Pulmonary artery endothelial cell (primary cell): Measurements from ENCODE around the gene SCO1. TPM values are rescaled to one million over a fixed set of nuclear protein-coding genes. Genes with fewer than 3 reads are reported as not detected.
A peak's percentile ranks its signal among the peaks of the same experiment; 100 is the strongest.

Source experiments
- DNase-seq: peaks from one replicate; pipeline ENCODE4 v3.0.0-alpha.2; 2011; ENCODE audit warnings: low read depth, low spot score
- total RNA-seq: library from RNA; depleted of rRNA; stranded (reverse); fragments of >200 nt; gene quantifications from 2 replicates; pipeline ENCODE4 v1.2.3, GENCODE V29; 2014

Gene SCO1
- total RNA-seq, 1 donor from 2014 or later, result 47.5 TPM

- no peak for DNase-seq
Observed at GRCh38 chr17:10653987-10654386, 43.3 kb downstream of the SCO1 start.

GRCh38 chr17:10652984-10653659 lies 44.2 kb downstream of the SCO1 start:
- DNase-seq, result no peak

GRCh38 chr17:10651927-10652326 lies 45.4 kb downstream of the SCO1 start:
- no peak for DNase-seq

- no peak for DNase-seq
Observed at GRCh38 chr17:10649602-10650001, 47.7 kb downstream of the SCO1 start.

GRCh38 chr17:10648956-10649355 lies 48.4 kb downstream of the SCO1 start:
- DNase-seq, result no peak

- no peak for DNase-seq
Observed at GRCh38 chr17:10648381-10648780, 49.0 kb downstream of the SCO1 start.

GRCh38 chr17:10646392-10646990 lies 50.8 kb downstream of the SCO1 start:
- DNase-seq, result peak; percentile 24

- DNase-seq, result no peak
Observed at GRCh38 chr17:10640475-10640874, 56.9 kb downstream of the SCO1 start.

GRCh38 chr17:10638151-10638550 lies 59.2 kb downstream of the SCO1 start:
- no peak for DNase-seq

- no peak for DNase-seq
Observed at GRCh38 chr17:10635290-10635689, 62.0 kb downstream of the SCO1 start.

GRCh38 chr17:10633738-10634379 lies 63.5 kb downstream of the SCO1 start:
- no peak for DNase-seq

GRCh38 chr17:10631701-10632100 lies 65.6 kb downstream of the SCO1 start:
- DNase-seq, result no peak

- DNase-seq, result no peak
Observed at GRCh38 chr17:10631048-10631700, 66.2 kb downstream of the SCO1 start.

GRCh38 chr17:10629706-10630105 lies 67.6 kb downstream of the SCO1 start:
- DNase-seq, result no peak

- no peak for DNase-seq
Observed at GRCh38 chr17:10628756-10629155, 68.6 kb downstream of the SCO1 start.

GRCh38 chr17:10626390-10626789 lies 70.9 kb downstream of the SCO1 start:
- no peak for DNase-seq

GRCh38 chr17:10624969-10625368 lies 72.4 kb downstream of the SCO1 start:
- DNase-seq, result no peak

- DNase-seq, result no peak
Observed at GRCh38 chr17:10623737-10624338, 73.5 kb downstream of the SCO1 start.

- no peak for DNase-seq
Observed at GRCh38 chr17:10622617-10623485, 74.5 kb downstream of the SCO1 start.
